Stimulated activated effector memory CD8-positive, alpha-beta T cell treated with anti-CD3 and anti-CD28 coated beads, Interleukin-12 subunit alpha, Interleukin-12 subunit beta, amount 100 ng/mL, for 72 hours (primary cell): ENCODE data around the gene PACS1.

Source experiments
- ATAC-seq: fragments of 150-1000 bp; cut with Tn5 transposase; 2 replicates; pipeline ENCODE4 v1.10.0; 2021
- DNase-seq, 2 donors: peaks; one replicate each; pipeline ENCODE4 v3.0.0; 2021 to 2022; ENCODE audit warnings: low spot score in 2 of 2
- H3K27ac Mint-ChIP-seq: one replicate; pipeline ENCODE4 v1.8.0; 2022; ENCODE audit warnings: mild to moderate bottlenecking, mixed read lengths
- H3K36me3 Mint-ChIP-seq: one replicate; pipeline ENCODE4 v1.8.0; 2022; ENCODE audit warnings: mild to moderate bottlenecking, mixed read lengths
- H3K4me1 Mint-ChIP-seq: one replicate; pipeline ENCODE4 v1.8.0; 2022; ENCODE audit warnings: mixed read lengths
- H3K4me3 Mint-ChIP-seq: one replicate; pipeline ENCODE4 v1.8.0; 2022; ENCODE audit warnings: mild to moderate bottlenecking, mixed read lengths
- H3K9me3 Mint-ChIP-seq: one replicate; pipeline ENCODE4 v1.8.0; 2022; ENCODE audit warnings: mixed read lengths

PACS1 gene

GRCh38 chr11:66151273-66151672, 81.2 kb downstream of the PACS1 start:
- peaks cover 13% of the 10 kb centered on the region for H3K4me1 Mint-ChIP-seq
- DNase-seq, result peak in 1 of 2 donors; percentile 35
- no peak overlapping the region for H3K4me3 Mint-ChIP-seq
- H3K36me3 Mint-ChIP-seq, result peaks cover 6% of the 10 kb centered on the region
- H3K9me3 Mint-ChIP-seq, result no peaks in the 10 kb centered on the region
- no peak for ATAC-seq
- H3K27ac Mint-ChIP-seq, result no peak overlapping the region

GRCh38 chr11:66154109-66154508, 84.0 kb downstream of the PACS1 start:
- H3K4me3 Mint-ChIP-seq, result no peak overlapping the region
- DNase-seq (no peak), ATAC-seq (no peak)
- H3K36me3 Mint-ChIP-seq, result peaks cover 6% of the 10 kb centered on the region
- peaks cover 31% of the 10 kb centered on the region for H3K4me1 Mint-ChIP-seq
- H3K27ac Mint-ChIP-seq, result no peak overlapping the region
- H3K9me3 Mint-ChIP-seq, result no peaks in the 10 kb centered on the region

- DNase-seq (no peak), ATAC-seq (no peak)
- peaks cover 6% of the 10 kb centered on the region for H3K36me3 Mint-ChIP-seq
- peaks cover 36% of the 10 kb centered on the region for H3K4me1 Mint-ChIP-seq
- no peak overlapping the region for H3K4me3 Mint-ChIP-seq
- H3K9me3 Mint-ChIP-seq, result no peaks in the 10 kb centered on the region
- no peak overlapping the region for H3K27ac Mint-ChIP-seq
Measured at GRCh38 chr11:66155387-66156073, 85.5 kb downstream of the PACS1 start.

- Mint-ChIP-seq H3K27ac (peak overlapping the region; percentile 32), H3K36me3 (peaks cover 8% of the 10 kb centered on the region), H3K4me1 (peaks cover 35% of the 10 kb centered on the region), H3K4me3 (no peak overlapping the region), H3K9me3 (no peaks in the 10 kb centered on the region)
- DNase-seq (no peak), ATAC-seq (peak; percentile 69)
Measured at GRCh38 chr11:66157182-66157864, 87.3 kb downstream of the PACS1 start.

- Mint-ChIP-seq H3K9me3 (no peaks in the 10 kb centered on the region), H3K27ac (peak overlapping the region; percentile 11), H3K4me1 (peaks cover 36% of the 10 kb centered on the region), H3K4me3 (no peak overlapping the region), H3K36me3 (peaks cover 5% of the 10 kb centered on the region)
- DNase-seq, result no peak
- no peak for ATAC-seq
Measured at GRCh38 chr11:66158156-66158555, 88.1 kb downstream of the PACS1 start.

GRCh38 chr11:66159324-66159984, 89.4 kb downstream of the PACS1 start:
- H3K4me3 Mint-ChIP-seq, result no peak overlapping the region
- no peaks in the 10 kb centered on the region for H3K9me3 Mint-ChIP-seq
- no peak overlapping the region for H3K27ac Mint-ChIP-seq
- peaks cover 5% of the 10 kb centered on the region for H3K36me3 Mint-ChIP-seq
- ATAC-seq, result no peak
- peaks cover 36% of the 10 kb centered on the region for H3K4me1 Mint-ChIP-seq
- no peak for DNase-seq

- Mint-ChIP-seq H3K4me1 (peaks cover 47% of the 10 kb centered on the region), H3K9me3 (no peaks in the 10 kb centered on the region), H3K36me3 (peaks cover 10% of the 10 kb centered on the region), H3K4me3 (no peak overlapping the region), H3K27ac (peak overlapping the region; percentile 74)
- no peak for DNase-seq
- no peak for ATAC-seq
Measured at GRCh38 chr11:66160709-66161108, 90.6 kb downstream of the PACS1 start.

- DNase-seq (no peak), ATAC-seq (no peak)
- peaks cover 38% of the 10 kb centered on the region for H3K4me1 Mint-ChIP-seq
- H3K4me3 Mint-ChIP-seq, result no peak overlapping the region
- no peak overlapping the region for H3K27ac Mint-ChIP-seq
- peaks cover 27% of the 10 kb centered on the region for H3K36me3 Mint-ChIP-seq
- no peaks in the 10 kb centered on the region for H3K9me3 Mint-ChIP-seq
Measured at GRCh38 chr11:66168289-66168688, 98.2 kb downstream of the PACS1 start.

- ATAC-seq (peak; percentile 94), DNase-seq (no peak)
- Mint-ChIP-seq H3K4me3 (no peak overlapping the region), H3K36me3 (peaks cover 29% of the 10 kb centered on the region), H3K9me3 (no peaks in the 10 kb centered on the region), H3K4me1 (peaks cover 37% of the 10 kb centered on the region), H3K27ac (no peak overlapping the region)
Measured at GRCh38 chr11:66172146-66172545, 102.1 kb downstream of the PACS1 start.

GRCh38 chr11:66176650-66177049, 106.6 kb downstream of the PACS1 start:
- no peak overlapping the region for H3K4me3 Mint-ChIP-seq
- no peaks in the 10 kb centered on the region for H3K9me3 Mint-ChIP-seq
- H3K4me1 Mint-ChIP-seq, result peaks cover 37% of the 10 kb centered on the region
- H3K36me3 Mint-ChIP-seq, result peaks cover 23% of the 10 kb centered on the region
- DNase-seq (no peak), ATAC-seq (no peak)
- no peak overlapping the region for H3K27ac Mint-ChIP-seq

- Mint-ChIP-seq H3K4me3 (no peak overlapping the region), H3K4me1 (peaks cover 30% of the 10 kb centered on the region), H3K9me3 (no peaks in the 10 kb centered on the region), H3K36me3 (peaks cover 7% of the 10 kb centered on the region), H3K27ac (no peak overlapping the region)
- ATAC-seq (no peak), DNase-seq (no peak)
Measured at GRCh38 chr11:66178183-66178582, 108.1 kb downstream of the PACS1 start.

GRCh38 chr11:66178871-66179270, 108.8 kb downstream of the PACS1 start:
- ATAC-seq, result no peak
- H3K4me3 Mint-ChIP-seq, result no peak overlapping the region
- no peak for DNase-seq
- H3K27ac Mint-ChIP-seq, result no peak overlapping the region
- no peaks in the 10 kb centered on the region for H3K9me3 Mint-ChIP-seq
- peaks cover 2% of the 10 kb centered on the region for H3K36me3 Mint-ChIP-seq
- H3K4me1 Mint-ChIP-seq, result peaks cover 36% of the 10 kb centered on the region

- DNase-seq (no peak), ATAC-seq (no peak)
- Mint-ChIP-seq H3K4me3 (no peak overlapping the region), H3K27ac (no peak overlapping the region), H3K9me3 (no peaks in the 10 kb centered on the region), H3K36me3 (peaks cover 6% of the 10 kb centered on the region), H3K4me1 (peaks cover 21% of the 10 kb centered on the region)
Measured at GRCh38 chr11:66181632-66182315, 111.7 kb downstream of the PACS1 start.

- no peaks in the 10 kb centered on the region for H3K9me3 Mint-ChIP-seq
- no peak overlapping the region for H3K4me3 Mint-ChIP-seq
- no peak for DNase-seq
- peaks cover 6% of the 10 kb centered on the region for H3K36me3 Mint-ChIP-seq
- peaks cover 37% of the 10 kb centered on the region for H3K4me1 Mint-ChIP-seq
- ATAC-seq, result no peak
- no peak overlapping the region for H3K27ac Mint-ChIP-seq
Measured at GRCh38 chr11:66183494-66184048, 113.5 kb downstream of the PACS1 start.

- peaks cover 30% of the 10 kb centered on the region for H3K4me1 Mint-ChIP-seq
Measured at GRCh38 chr11:66184728-66185127, 114.7 kb downstream of the PACS1 start.

More at GRCh38 chr11:66184728-66185127, 114.7 kb downstream of the PACS1 start:
- no peak overlapping the region for H3K4me3 Mint-ChIP-seq
- DNase-seq, result no peak
- H3K27ac Mint-ChIP-seq, result no peak overlapping the region
- peaks cover 6% of the 10 kb centered on the region for H3K36me3 Mint-ChIP-seq
- no peak for ATAC-seq
- no peaks in the 10 kb centered on the region for H3K9me3 Mint-ChIP-seq
